Glomerular endothelial cell (primary cell): Measurements from ENCODE around the gene OR10C1. TPM values are rescaled to one million over a fixed set of nuclear protein-coding genes. Genes with fewer than 3 reads are reported as not detected.

Experiments
- DNase-seq: peaks from one replicate; pipeline ENCODE4 v3.0.0-alpha.2; 2011; ENCODE audit warnings: low read depth, low spot score; ENCODE audit errors: extremely low read depth
- total RNA-seq: library from RNA; depleted of rRNA; stranded (reverse); fragments of >200 nt; gene quantifications from 2 replicates; pipeline ENCODE4 v1.2.3, GENCODE V29; 2015

The OR10C1 gene
- total RNA-seq, 1 donor from 2014 or later, result not detected

GRCh38 chr6:29477923-29478450, 38.9 kb downstream of the OR10C1 start:
- no peak for DNase-seq

GRCh38 chr6:29478740-29479139, 39.6 kb downstream of the OR10C1 start:
- DNase-seq, result no peak

GRCh38 chr6:29479560-29479959, 40.5 kb downstream of the OR10C1 start:
- DNase-seq, result no peak

- no peak for DNase-seq
Observed at GRCh38 chr6:29483186-29483585, 44.1 kb downstream of the OR10C1 start.

GRCh38 chr6:29483735-29484134, 44.6 kb downstream of the OR10C1 start:
- no peak for DNase-seq

- DNase-seq, result no peak
Observed at GRCh38 chr6:29486577-29486976, 47.5 kb downstream of the OR10C1 start.

- no peak for DNase-seq
Observed at GRCh38 chr6:29487131-29487530, 48.0 kb downstream of the OR10C1 start.

- DNase-seq, result no peak
Observed at GRCh38 chr6:29487660-29488059, 48.6 kb downstream of the OR10C1 start, which contains the start of gene MAS1L. MAS1L (minus strand) TSS chr6:29487956; CDS start chr6:29487902, 54 bp downstream.

GRCh38 chr6:29488874-29489273, 49.8 kb downstream of the OR10C1 start:
- no peak for DNase-seq

- no peak for DNase-seq
Observed at GRCh38 chr6:29489286-29489685, 50.2 kb downstream of the OR10C1 start.

GRCh38 chr6:29490055-29490454, 50.9 kb downstream of the OR10C1 start:
- no peak for DNase-seq

- DNase-seq, result no peak
Observed at GRCh38 chr6:29490552-29490951, 51.4 kb downstream of the OR10C1 start.

Other genes with a start within 250 kb of the OR10C1 start
- not detected in 2 replicates for gene OR14J1, start 137.6 kb upstream of the OR10C1 start, total RNA-seq
- gene OR5V1, start 70.4 kb upstream of the OR10C1 start, total RNA-seq, result not detected in 2 replicates
- not detected in 2 replicates for gene OR12D3, start 64.0 kb upstream of the OR10C1 start, total RNA-seq
- gene OR12D2, start 43.7 kb upstream of the OR10C1 start, total RNA-seq, result not detected in 2 replicates
- gene OR12D1, start 24.4 kb upstream of the OR10C1 start, total RNA-seq, result not detected in 2 replicates
- gene OR11A1, start 17.8 kb downstream of the OR10C1 start, total RNA-seq, result not detected in 2 replicates
- not detected in 2 replicates for gene OR2H1, start 17.8 kb downstream of the OR10C1 start, total RNA-seq
- not detected in 2 replicates for gene MAS1L, start 48.6 kb downstream of the OR10C1 start, total RNA-seq
- gene UBD, start 120.4 kb downstream of the OR10C1 start, total RNA-seq, result 9.2 and 52.4 TPM in 2 replicates
- gene OR2H2, start 145.8 kb downstream of the OR10C1 start, total RNA-seq, result not detected in 2 replicates
- 9.4 and 12.0 TPM in 2 replicates for gene GABBR1, start 193.9 kb downstream of the OR10C1 start, total RNA-seq
- not detected in 2 replicates for gene MOG, start 217.8 kb downstream of the OR10C1 start, total RNA-seq
- not detected in 2 replicates for gene ZFP57, start 241.8 kb downstream of the OR10C1 start, total RNA-seq